T-helper 2 cell (primary cell): ENCODE data around the gene SLCO3A1.
A peak's percentile ranks its signal among the peaks of the same experiment; 100 is the strongest.

Source experiments
- DNase-seq, 5 experiments: peaks; one replicate each; pipeline versions ENCODE4 v3.0.0 to v3.0.0-alpha.2; 2012 to 2022

Gene SLCO3A1

GRCh38 chr15:91968610-91969009 lies 115.1 kb downstream of the SLCO3A1 start:
- no peak for DNase-seq

- no peak for DNase-seq
Observed at GRCh38 chr15:91970142-91970541, 116.6 kb downstream of the SLCO3A1 start.

GRCh38 chr15:91973481-91973880 lies 120.0 kb downstream of the SLCO3A1 start:
- DNase-seq, result no peak

- no peak for DNase-seq
Observed at GRCh38 chr15:91974321-91974720, 120.8 kb downstream of the SLCO3A1 start.

- no peak for DNase-seq
Observed at GRCh38 chr15:91975241-91975978, 121.9 kb downstream of the SLCO3A1 start.

- DNase-seq, result no peak
Observed at GRCh38 chr15:91976966-91977365, 123.5 kb downstream of the SLCO3A1 start.

GRCh38 chr15:91980502-91981267 lies 127.2 kb downstream of the SLCO3A1 start:
- no peak for DNase-seq

GRCh38 chr15:91981821-91982800 lies 128.6 kb downstream of the SLCO3A1 start:
- DNase-seq, result no peak

- DNase-seq, result no peak
Observed at GRCh38 chr15:91983729-91984340, 130.3 kb downstream of the SLCO3A1 start.

GRCh38 chr15:91985297-91985696 lies 131.8 kb downstream of the SLCO3A1 start:
- DNase-seq, result no peak

GRCh38 chr15:91988071-91988470 lies 134.6 kb downstream of the SLCO3A1 start:
- no peak for DNase-seq

- DNase-seq, result no peak
Observed at GRCh38 chr15:91988655-91989054, 135.1 kb downstream of the SLCO3A1 start.

GRCh38 chr15:91989821-91990220 lies 136.3 kb downstream of the SLCO3A1 start:
- DNase-seq, result no peak

- no peak for DNase-seq
Observed at GRCh38 chr15:91992945-91993344, 139.4 kb downstream of the SLCO3A1 start.

GRCh38 chr15:91995146-91995545 lies 141.6 kb downstream of the SLCO3A1 start:
- DNase-seq, result no peak

GRCh38 chr15:91997163-91997562 lies 143.7 kb downstream of the SLCO3A1 start:
- DNase-seq, result no peak

GRCh38 chr15:92000709-92001108 lies 147.2 kb downstream of the SLCO3A1 start:
- no peak for DNase-seq

GRCh38 chr15:92001307-92001706 lies 147.8 kb downstream of the SLCO3A1 start:
- no peak for DNase-seq

GRCh38 chr15:92002666-92003065 lies 149.2 kb downstream of the SLCO3A1 start:
- DNase-seq, result no peak

GRCh38 chr15:92003515-92004067 lies 150.1 kb downstream of the SLCO3A1 start:
- no peak for DNase-seq

GRCh38 chr15:92005154-92005553 lies 151.6 kb downstream of the SLCO3A1 start:
- DNase-seq, result peak in 1 of 5 experiments; percentile 14
